HG03354 (cell line): ENCODE results near the gene MRPL41.
"Not testable (repeated sequence)": the region's sequence is repeated elsewhere in the genome, so short reads cannot be mapped to it uniquely, and the experiment has no call there.

Experiments used
- ATAC-seq: cut with Tn5 transposase; IDR thresholded peaks from one replicate; pipeline ENCODE4 v1.9.1; 2021; ENCODE audit warnings: mild to moderate bottlenecking; ENCODE audit not compliant: unreplicated experiment, poor library complexity, severe bottlenecking

MRPL41 gene

GRCh38 chr9:137547687-137548543 is 3.8 kb upstream of the MRPL41 start:
- ATAC-seq: no peak

GRCh38 chr9:137550231-137550621 is 1.5 kb upstream of the MRPL41 start, which contains the start of gene PNPLA7:
TSS of gene PNPLA7 (minus strand) at chr9:137550402. CDS start at chr9:137550197, 205 bp downstream.
- ATAC-seq: no peak

GRCh38 chr9:137550958-137551263 is 768 bp upstream of the MRPL41 start:
- not testable (repeated sequence) for ATAC-seq

- peak; percentile 41 for ATAC-seq
Observed at GRCh38 chr9:137552022-137552768, 516 bp downstream of the MRPL41 start.

GRCh38 chr9:137553654-137554053 is 2.0 kb downstream of the MRPL41 start:
- ATAC-seq: not testable (repeated sequence)

- no peak for ATAC-seq
Observed at GRCh38 chr9:137554349-137554748, 2.7 kb downstream of the MRPL41 start.

- ATAC-seq: no peak
Observed at GRCh38 chr9:137555179-137555578, 3.5 kb downstream of the MRPL41 start.

- no peak for ATAC-seq
Observed at GRCh38 chr9:137556069-137556838, 4.6 kb downstream of the MRPL41 start.

GRCh38 chr9:137558127-137558526 is 6.4 kb downstream of the MRPL41 start:
- ATAC-seq: no peak

- no peak for ATAC-seq
Observed at GRCh38 chr9:137564134-137564533, 12.5 kb downstream of the MRPL41 start.

GRCh38 chr9:137564817-137565411 is 13.2 kb downstream of the MRPL41 start:
- no peak for ATAC-seq

GRCh38 chr9:137568445-137568844 is 16.8 kb downstream of the MRPL41 start:
- ATAC-seq: not testable (repeated sequence)

GRCh38 chr9:137569609-137570203 is 18.0 kb downstream of the MRPL41 start:
- ATAC-seq: no peak

- ATAC-seq: no peak
Observed at GRCh38 chr9:137570566-137570965, 18.9 kb downstream of the MRPL41 start.

GRCh38 chr9:137574192-137574591 is 22.5 kb downstream of the MRPL41 start:
- no peak for ATAC-seq

- no peak for ATAC-seq
Observed at GRCh38 chr9:137575364-137575715, 23.7 kb downstream of the MRPL41 start.

- no peak for ATAC-seq
Observed at GRCh38 chr9:137575716-137576411, 24.2 kb downstream of the MRPL41 start.

- peak; percentile 92 for ATAC-seq
Observed at GRCh38 chr9:137578518-137579258, 27.0 kb downstream of the MRPL41 start, which contains the start of gene DPH7. TSS of gene DPH7 (minus strand) at chr9:137578925. CDS start at chr9:137578777, 148 bp downstream.
